ENCODE data around the gene MCTP1.
"Not testable (repeated sequence)": the region's sequence is repeated elsewhere in the genome, so short reads cannot be mapped to it uniquely, and the experiment has no call there.

The MCTP1 gene

DNA sequence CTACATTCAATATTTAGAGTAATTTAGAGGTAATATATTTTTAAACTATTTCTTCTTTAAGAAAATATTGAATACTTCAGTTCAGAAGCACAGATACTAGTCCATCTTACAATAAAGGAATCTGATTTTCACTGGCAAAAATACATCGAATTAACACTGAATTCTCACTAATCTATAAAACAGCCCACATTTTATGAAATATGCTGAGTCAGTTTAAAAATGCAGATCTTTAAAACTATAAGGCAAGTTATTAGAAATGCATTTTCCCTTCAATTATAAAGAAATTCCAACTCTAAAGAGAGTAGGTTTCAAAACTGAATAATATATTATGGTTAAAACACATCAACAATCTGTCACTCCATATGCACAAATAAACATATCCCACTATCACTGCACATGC lies 433.9 kb downstream of the MCTP1 start:
- no peak overlapping the region for H3K9ac ChIP-seq (ENCODE audit: low read length)

DNA sequence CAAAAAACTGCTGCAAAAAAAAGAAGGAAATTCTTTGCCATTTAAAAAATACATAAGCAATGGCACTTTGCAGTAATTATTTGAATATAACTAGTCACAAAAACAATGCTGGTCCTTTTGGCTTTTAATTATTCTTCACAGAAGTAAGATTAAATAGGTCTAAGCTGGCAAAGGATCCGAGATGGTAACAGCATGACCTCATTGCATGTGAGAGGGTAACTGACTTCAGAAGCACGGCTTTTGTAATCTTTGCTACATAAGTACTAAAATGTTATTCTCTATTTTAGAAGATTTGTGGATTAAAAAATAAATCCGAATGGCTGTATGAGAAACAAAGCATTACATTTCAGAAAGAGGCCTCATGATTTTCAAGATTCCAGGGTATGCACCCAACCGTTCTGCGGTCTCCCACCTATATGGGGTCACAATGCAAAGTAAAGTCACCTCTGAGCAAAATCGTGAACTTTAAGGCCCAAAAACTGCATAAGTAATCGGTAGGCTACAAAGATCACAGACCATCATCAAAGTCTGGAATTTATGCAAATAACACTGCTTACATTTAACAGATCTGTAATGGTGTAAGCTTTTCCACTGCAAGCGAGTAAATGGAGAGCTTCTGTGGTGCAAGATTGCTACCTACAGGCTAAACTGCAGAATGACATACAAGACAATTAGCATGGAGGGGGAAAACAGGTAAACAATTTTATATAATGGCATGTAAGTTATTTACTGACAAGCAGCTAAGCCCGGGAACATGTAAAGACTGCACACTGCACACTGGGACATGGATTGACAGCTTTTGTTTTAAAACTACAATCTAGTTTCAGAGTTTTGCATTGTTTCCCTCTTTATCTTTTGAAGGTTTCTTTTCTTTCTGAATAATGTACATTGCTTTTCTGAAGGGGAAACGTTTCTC lies 434.8 kb downstream of the MCTP1 start:
- H3K27ac ChIP-seq (ENCODE audit: low read length), result no peak overlapping the region
- peaks cover 28% of the 10 kb centered on the region for H3K4me1 ChIP-seq (ENCODE audit: control insufficient read depth, low read depth, low read length)
- H3K9ac ChIP-seq (ENCODE audit: low read length), result no peak overlapping the region
- no peaks in the 10 kb centered on the region for H3K9me3 ChIP-seq (ENCODE audit: control insufficient read depth, low read depth, low read length)
- no peaks in the 10 kb centered on the region for H3K36me3 ChIP-seq (ENCODE audit: control insufficient read depth, low read depth, low read length)
- H3K4me3 ChIP-seq (ENCODE audit: low read length), result no peak overlapping the region
- H3K27me3 ChIP-seq (ENCODE audit: control insufficient read depth, insufficient read depth, low read length), result no peaks in the 10 kb centered on the region

More for the DNA sequence above, 433.9 kb downstream of the MCTP1 start:
- Histone ChIP-seq H3K27ac (ENCODE audit: low read length) (no peak overlapping the region), H3K36me3 (ENCODE audit: control insufficient read depth, low read depth, low read length) (no peaks in the 10 kb centered on the region), H3K4me1 (ENCODE audit: control insufficient read depth, low read depth, low read length) (peaks cover 28% of the 10 kb centered on the region), H3K27me3 (ENCODE audit: control insufficient read depth, insufficient read depth, low read length) (no peaks in the 10 kb centered on the region), H3K4me3 (ENCODE audit: low read length) (no peak overlapping the region), H3K9me3 (ENCODE audit: control insufficient read depth, low read depth, low read length) (no peaks in the 10 kb centered on the region)

DNA sequence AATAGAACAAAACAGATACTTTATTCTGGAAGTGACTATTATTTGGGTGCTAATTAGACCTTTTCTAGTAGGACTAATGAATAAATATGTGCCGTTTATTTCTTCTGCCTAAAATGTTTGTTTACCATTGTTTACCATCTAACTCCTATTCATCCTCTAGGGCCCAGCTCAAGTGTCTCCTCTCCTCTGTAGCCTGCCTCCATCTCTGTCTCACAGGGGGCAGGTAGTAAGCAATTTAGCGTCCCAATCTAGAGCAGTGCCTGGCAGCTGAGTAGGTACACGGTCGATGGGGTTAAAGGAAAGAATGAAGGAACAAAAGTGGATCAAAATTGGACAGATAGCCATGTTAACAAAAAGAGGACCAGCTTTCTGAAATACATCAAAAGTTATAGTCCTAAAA lies 435.6 kb downstream of the MCTP1 start:
- H3K4me1 ChIP-seq (ENCODE audit: control insufficient read depth, low read depth, low read length), result peaks cover 28% of the 10 kb centered on the region

DNA sequence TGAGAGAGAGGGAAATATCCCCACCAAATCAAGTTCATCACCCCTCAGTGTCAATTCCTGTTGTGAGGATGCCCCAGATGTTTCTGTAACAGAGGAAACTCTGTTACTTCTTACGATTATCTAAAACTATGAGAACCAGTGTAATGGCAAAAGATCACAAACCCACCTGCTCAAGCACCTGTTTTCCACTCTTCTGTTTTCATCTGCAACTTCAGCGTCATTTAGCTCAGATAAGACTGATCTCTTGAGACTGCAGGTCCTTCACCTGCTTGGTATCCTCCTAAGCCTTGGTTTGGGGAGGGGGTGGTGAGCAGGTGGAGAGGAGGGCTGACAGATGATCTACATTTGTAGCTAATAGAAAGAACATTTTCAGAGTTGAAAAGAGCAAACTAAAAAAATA lies 437.2 kb downstream of the MCTP1 start:
- Histone ChIP-seq H3K36me3 (ENCODE audit: control insufficient read depth, low read depth, low read length) (no peaks in the 10 kb centered on the region), H3K9me3 (ENCODE audit: control insufficient read depth, low read depth, low read length) (no peaks in the 10 kb centered on the region), H3K27ac (ENCODE audit: low read length) (no peak overlapping the region), H3K9ac (ENCODE audit: low read length) (no peak overlapping the region), H3K4me1 (ENCODE audit: control insufficient read depth, low read depth, low read length) (peaks cover 18% of the 10 kb centered on the region), H3K27me3 (ENCODE audit: control insufficient read depth, insufficient read depth, low read length) (no peaks in the 10 kb centered on the region), H3K4me3 (ENCODE audit: low read length) (no peak overlapping the region)

More for the DNA sequence above, 435.6 kb downstream of the MCTP1 start:
- H3K9me3 ChIP-seq (ENCODE audit: control insufficient read depth, low read depth, low read length), result no peaks in the 10 kb centered on the region
- H3K27ac ChIP-seq (ENCODE audit: low read length), result no peak overlapping the region
- no peaks in the 10 kb centered on the region for H3K27me3 ChIP-seq (ENCODE audit: control insufficient read depth, insufficient read depth, low read length)
- H3K36me3 ChIP-seq (ENCODE audit: control insufficient read depth, low read depth, low read length), result no peaks in the 10 kb centered on the region
- H3K4me3 ChIP-seq (ENCODE audit: low read length), result no peak overlapping the region
- no peak overlapping the region for H3K9ac ChIP-seq (ENCODE audit: low read length)

DNA sequence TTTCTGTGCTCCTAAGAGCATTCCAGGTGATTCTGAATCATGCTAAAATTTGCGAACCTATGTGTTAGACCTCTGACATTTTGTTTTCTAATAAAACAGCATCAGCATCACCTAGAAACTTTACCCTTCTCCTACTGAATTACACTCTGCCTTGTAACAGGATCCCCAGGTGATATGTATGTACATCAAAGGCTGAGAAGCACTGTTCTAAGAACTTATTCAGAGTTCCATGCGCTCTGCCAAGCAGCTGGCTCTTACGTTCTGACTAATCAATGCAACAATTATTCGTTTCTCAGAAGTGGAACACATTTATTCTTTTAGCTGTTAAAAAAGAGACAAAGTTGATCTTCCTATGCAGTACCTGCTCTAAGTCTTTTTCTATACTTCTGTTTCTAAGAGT lies 437.9 kb downstream of the MCTP1 start:
- no peaks in the 10 kb centered on the region for H3K36me3 ChIP-seq (ENCODE audit: control insufficient read depth, low read depth, low read length)
- no peak overlapping the region for H3K27ac ChIP-seq (ENCODE audit: low read length)
- no peaks in the 10 kb centered on the region for H3K27me3 ChIP-seq (ENCODE audit: control insufficient read depth, insufficient read depth, low read length)
- no peaks in the 10 kb centered on the region for H3K9me3 ChIP-seq (ENCODE audit: control insufficient read depth, low read depth, low read length)
- H3K4me1 ChIP-seq (ENCODE audit: control insufficient read depth, low read depth, low read length), result peaks cover 17% of the 10 kb centered on the region
- no peak overlapping the region for H3K9ac ChIP-seq (ENCODE audit: low read length)
- no peak overlapping the region for H3K4me3 ChIP-seq (ENCODE audit: low read length)

DNA sequence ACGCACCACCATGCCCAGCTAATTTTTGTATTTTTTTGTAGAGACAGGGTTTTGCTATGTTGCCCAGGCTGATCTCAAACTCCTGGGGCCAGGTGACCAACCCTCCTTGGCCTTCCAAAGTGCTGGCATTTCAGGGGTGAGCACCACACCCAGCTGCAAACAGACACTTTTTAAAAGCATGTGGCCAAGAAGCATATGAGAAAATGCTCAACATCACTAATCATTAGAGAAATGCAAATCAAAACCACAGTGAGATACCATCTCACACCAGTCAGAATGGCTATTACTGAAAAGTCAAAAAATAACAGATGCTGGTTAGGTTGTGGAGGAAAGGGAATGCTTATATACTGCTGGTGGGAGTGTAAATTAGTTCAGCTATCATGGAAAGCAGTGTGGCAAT lies 439.2 kb downstream of the MCTP1 start:
- not testable (repeated sequence) for H3K27me3 ChIP-seq (ENCODE audit: control insufficient read depth, insufficient read depth, low read length)

DNA sequence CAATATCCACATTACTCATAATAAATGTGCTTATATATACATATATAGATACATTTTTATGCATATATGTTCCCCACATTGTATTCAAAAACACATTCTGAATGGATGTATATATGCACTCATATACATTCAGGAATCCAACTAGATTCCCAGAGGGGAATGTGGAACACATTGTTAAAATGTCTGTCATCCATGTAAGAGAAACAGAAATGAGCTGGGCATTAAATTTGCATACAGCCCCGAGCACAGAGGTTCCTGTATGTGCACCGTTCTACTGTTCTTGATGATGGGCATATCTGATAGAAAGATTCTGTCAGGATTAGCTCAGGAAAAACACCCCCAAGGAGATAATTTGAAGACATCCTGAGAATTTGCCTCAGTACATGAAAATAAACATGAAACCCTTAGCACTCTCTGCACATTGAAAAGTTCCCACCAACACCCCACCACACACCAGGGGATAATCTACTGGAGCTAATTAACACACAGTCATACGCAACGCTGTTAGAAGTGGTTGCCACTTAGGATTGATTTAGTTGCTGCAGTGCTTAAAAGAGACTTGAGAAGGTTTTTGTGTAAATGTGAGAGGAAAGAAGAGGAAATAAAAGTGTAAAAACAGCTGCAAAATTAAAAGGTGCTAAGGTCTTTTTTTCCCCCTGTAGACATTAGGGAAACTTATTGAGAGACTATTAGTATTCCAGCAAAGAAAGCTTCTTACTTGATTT lies 443.1 kb downstream of the MCTP1 start:
- no peak overlapping the region for H3K9ac ChIP-seq (ENCODE audit: low read length)
- H3K4me3 ChIP-seq (ENCODE audit: low read length), result no peak overlapping the region
- no peaks in the 10 kb centered on the region for H3K36me3 ChIP-seq (ENCODE audit: control insufficient read depth, low read depth, low read length)
- H3K4me1 ChIP-seq (ENCODE audit: control insufficient read depth, low read depth, low read length), result no peaks in the 10 kb centered on the region
- no peak overlapping the region for H3K27ac ChIP-seq (ENCODE audit: low read length)
- no peaks in the 10 kb centered on the region for H3K27me3 ChIP-seq (ENCODE audit: control insufficient read depth, insufficient read depth, low read length)
- no peaks in the 10 kb centered on the region for H3K9me3 ChIP-seq (ENCODE audit: control insufficient read depth, low read depth, low read length)

More for the DNA sequence above, 439.2 kb downstream of the MCTP1 start:
- H3K9me3 ChIP-seq (ENCODE audit: control insufficient read depth, low read depth, low read length); H3K27ac ChIP-seq (ENCODE audit: low read length); H3K36me3 ChIP-seq (ENCODE audit: control insufficient read depth, low read depth, low read length); H3K9ac ChIP-seq (ENCODE audit: low read length); H3K4me3 ChIP-seq (ENCODE audit: low read length): not testable (repeated sequence)
- H3K4me1 ChIP-seq (ENCODE audit: control insufficient read depth, low read depth, low read length), result peaks cover 17% of the 10 kb centered on the region

DNA sequence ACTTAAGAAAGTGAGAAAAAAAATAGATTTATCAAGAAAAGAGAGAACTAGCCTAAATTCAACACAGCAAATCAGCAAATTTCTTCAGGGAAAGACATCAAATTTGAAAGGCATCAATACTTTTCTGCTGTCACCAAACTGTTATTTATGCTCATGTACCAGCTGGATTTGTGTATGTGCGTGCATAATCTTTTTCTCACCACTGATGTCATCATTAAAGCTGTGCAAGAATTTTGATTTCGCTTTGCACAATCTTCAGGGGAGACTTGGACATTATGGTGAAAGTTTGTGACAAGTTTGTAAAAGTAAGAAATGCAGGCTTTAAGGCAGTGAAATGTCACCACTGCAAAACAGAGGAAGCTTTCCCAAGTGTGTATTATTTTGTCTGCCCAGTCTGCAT lies 451.0 kb downstream of the MCTP1 start:
- Histone ChIP-seq H3K27ac (ENCODE audit: low read length) (no peak overlapping the region), H3K4me1 (ENCODE audit: control insufficient read depth, low read depth, low read length) (no peaks in the 10 kb centered on the region), H3K9me3 (ENCODE audit: control insufficient read depth, low read depth, low read length) (no peaks in the 10 kb centered on the region), H3K9ac (ENCODE audit: low read length) (no peak overlapping the region), H3K36me3 (ENCODE audit: control insufficient read depth, low read depth, low read length) (no peaks in the 10 kb centered on the region), H3K27me3 (ENCODE audit: control insufficient read depth, insufficient read depth, low read length) (no peaks in the 10 kb centered on the region), H3K4me3 (ENCODE audit: low read length) (no peak overlapping the region)

DNA sequence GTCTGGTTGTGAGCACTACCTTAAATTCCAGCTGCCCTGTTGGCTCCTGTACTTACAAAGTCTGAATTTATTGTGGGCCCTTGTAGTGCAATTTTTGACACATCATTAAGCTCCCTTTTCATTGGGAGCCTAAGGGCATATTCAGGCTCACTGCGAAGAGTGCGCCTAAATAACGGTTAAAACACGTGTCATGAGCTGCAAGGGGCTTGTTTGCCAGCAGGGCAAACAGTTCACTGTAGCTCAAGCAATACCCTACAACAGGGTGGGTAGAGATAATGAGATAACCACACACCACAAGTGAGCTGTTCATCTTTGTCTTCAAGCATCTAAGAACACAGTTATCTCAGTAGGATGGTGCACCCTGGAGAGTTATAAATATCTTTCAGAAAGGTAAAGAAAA lies 452.2 kb downstream of the MCTP1 start:
- H3K4me1 ChIP-seq (ENCODE audit: control insufficient read depth, low read depth, low read length), result no peaks in the 10 kb centered on the region
- H3K36me3 ChIP-seq (ENCODE audit: control insufficient read depth, low read depth, low read length), result no peaks in the 10 kb centered on the region
- H3K9me3 ChIP-seq (ENCODE audit: control insufficient read depth, low read depth, low read length), result no peaks in the 10 kb centered on the region
- no peaks in the 10 kb centered on the region for H3K27me3 ChIP-seq (ENCODE audit: control insufficient read depth, insufficient read depth, low read length)
- no peak overlapping the region for H3K9ac ChIP-seq (ENCODE audit: low read length)
- no peak overlapping the region for H3K4me3 ChIP-seq (ENCODE audit: low read length)
- no peak overlapping the region for H3K27ac ChIP-seq (ENCODE audit: low read length)

DNA sequence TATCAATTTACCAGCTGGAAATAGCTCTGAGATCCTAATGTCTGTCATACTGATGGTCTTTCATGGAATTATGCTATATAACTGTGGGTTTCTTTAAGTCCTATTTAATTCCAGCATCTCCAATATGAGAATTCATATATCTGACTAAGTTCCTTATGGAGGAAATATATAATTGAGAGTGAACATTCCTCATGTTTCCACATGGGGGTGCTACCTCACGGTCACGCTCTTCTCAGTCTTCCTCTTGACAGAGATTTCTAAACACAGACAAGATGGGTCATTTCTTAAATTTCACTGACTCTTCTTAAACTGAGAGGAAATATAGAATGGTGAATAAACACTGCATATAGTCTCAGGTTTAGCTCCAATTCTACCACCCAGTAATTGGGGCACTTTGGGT lies 454.4 kb downstream of the MCTP1 start:
- Histone ChIP-seq H3K27ac (ENCODE audit: low read length) (no peak overlapping the region), H3K9me3 (ENCODE audit: control insufficient read depth, low read depth, low read length) (no peaks in the 10 kb centered on the region), H3K9ac (ENCODE audit: low read length) (no peak overlapping the region), H3K4me1 (ENCODE audit: control insufficient read depth, low read depth, low read length) (no peaks in the 10 kb centered on the region), H3K36me3 (ENCODE audit: control insufficient read depth, low read depth, low read length) (no peaks in the 10 kb centered on the region), H3K4me3 (ENCODE audit: low read length) (no peak overlapping the region), H3K27me3 (ENCODE audit: control insufficient read depth, insufficient read depth, low read length) (no peaks in the 10 kb centered on the region)

DNA sequence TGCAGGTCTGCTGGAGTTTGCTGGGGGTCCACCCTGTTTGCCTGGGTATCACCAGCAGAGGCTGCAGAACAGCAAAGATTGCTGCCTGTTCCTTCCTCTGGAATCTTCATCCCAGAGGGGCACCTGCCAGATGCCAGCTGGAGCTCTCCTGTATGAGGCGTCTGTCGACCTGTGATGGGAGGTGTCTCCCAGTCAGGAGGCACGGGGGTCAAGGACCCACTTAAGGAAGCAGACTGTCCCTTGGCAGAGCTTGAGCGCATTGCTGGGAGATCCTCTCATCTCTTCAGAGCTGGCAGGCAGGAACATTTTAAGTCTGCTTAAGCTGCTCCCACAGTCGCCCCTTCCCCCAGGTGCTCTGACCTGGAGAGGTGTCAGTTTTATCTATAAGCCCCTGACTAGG lies 456.7 kb downstream of the MCTP1 start:
- H3K36me3 ChIP-seq (ENCODE audit: control insufficient read depth, low read depth, low read length); H3K4me1 ChIP-seq (ENCODE audit: control insufficient read depth, low read depth, low read length); H3K9ac ChIP-seq (ENCODE audit: low read length); H3K27ac ChIP-seq (ENCODE audit: low read length); H3K27me3 ChIP-seq (ENCODE audit: control insufficient read depth, insufficient read depth, low read length); H3K9me3 ChIP-seq (ENCODE audit: control insufficient read depth, low read depth, low read length); H3K4me3 ChIP-seq (ENCODE audit: low read length): not testable (repeated sequence)

DNA sequence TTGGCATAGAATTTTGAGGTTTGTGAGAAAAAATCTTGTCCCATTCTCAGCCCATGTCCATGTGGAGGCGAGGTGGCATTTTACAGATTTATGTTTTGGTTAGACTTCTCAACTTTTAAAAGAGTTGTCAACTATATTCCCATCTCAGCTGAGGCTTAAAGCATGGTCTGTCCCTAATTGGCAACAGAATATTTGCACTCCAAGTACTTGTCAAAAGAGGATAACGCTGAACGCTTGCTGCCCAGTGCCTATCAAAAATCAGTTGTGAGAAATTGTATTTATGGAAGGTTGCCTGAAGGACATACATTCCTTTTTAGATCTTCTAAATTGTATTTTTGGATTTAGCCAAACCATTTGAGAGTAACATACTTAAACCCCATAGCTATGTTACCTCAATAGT lies 464.4 kb downstream of the MCTP1 start:
- no peaks in the 10 kb centered on the region for H3K27me3 ChIP-seq (ENCODE audit: control insufficient read depth, insufficient read depth, low read length)
- H3K4me3 ChIP-seq (ENCODE audit: low read length), result no peak overlapping the region
- H3K9me3 ChIP-seq (ENCODE audit: control insufficient read depth, low read depth, low read length), result no peaks in the 10 kb centered on the region
- H3K27ac ChIP-seq (ENCODE audit: low read length), result no peak overlapping the region
- no peaks in the 10 kb centered on the region for H3K4me1 ChIP-seq (ENCODE audit: control insufficient read depth, low read depth, low read length)
- H3K9ac ChIP-seq (ENCODE audit: low read length), result no peak overlapping the region
- H3K36me3 ChIP-seq (ENCODE audit: control insufficient read depth, low read depth, low read length), result no peaks in the 10 kb centered on the region

All from iPS-18a (cell line).